PC-9 (cell line): ENCODE results near the gene CMTM5.

Source experiments
- EZH2 ChIP-seq: fragments of 200-600 bp; sonication (generic); IDR thresholded peaks from 2 replicates; pipeline ENCODE4 v1.8.0; 2017; ENCODE audit warnings: antibody characterized with exemption, low read depth
- TF ChIP-seq, protein P1 (sequence below): fragments of 200-600 bp; sonication (generic); conservative IDR thresholded peaks from 2 replicates; pipeline ENCODE4 v1.6.1; 2017; ENCODE audit warnings: mixed run types, antibody characterized with exemption, mild to moderate bottlenecking, moderate library complexity

GRCh38 chr14:23428686-23429495, 52.0 kb downstream of the CMTM5 start:
- TF ChIP-seq, protein P1, sequence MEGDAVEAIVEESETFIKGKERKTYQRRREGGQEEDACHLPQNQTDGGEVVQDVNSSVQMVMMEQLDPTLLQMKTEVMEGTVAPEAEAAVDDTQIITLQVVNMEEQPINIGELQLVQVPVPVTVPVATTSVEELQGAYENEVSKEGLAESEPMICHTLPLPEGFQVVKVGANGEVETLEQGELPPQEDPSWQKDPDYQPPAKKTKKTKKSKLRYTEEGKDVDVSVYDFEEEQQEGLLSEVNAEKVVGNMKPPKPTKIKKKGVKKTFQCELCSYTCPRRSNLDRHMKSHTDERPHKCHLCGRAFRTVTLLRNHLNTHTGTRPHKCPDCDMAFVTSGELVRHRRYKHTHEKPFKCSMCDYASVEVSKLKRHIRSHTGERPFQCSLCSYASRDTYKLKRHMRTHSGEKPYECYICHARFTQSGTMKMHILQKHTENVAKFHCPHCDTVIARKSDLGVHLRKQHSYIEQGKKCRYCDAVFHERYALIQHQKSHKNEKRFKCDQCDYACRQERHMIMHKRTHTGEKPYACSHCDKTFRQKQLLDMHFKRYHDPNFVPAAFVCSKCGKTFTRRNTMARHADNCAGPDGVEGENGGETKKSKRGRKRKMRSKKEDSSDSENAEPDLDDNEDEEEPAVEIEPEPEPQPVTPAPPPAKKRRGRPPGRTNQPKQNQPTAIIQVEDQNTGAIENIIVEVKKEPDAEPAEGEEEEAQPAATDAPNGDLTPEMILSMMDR, result no peak
- TF ChIP-seq EZH2, result no peak
